MM.1S (cell line): ENCODE results near the gene NINJ2.

Experiments used
- EZH2 ChIP-seq: fragments of 300-600 bp; sonication (generic); optimal IDR thresholded peaks from 2 replicates; pipeline ENCODE3; 2017; ENCODE audit warnings: low read depth, mild to moderate bottlenecking, antibody characterized with exemption, low read length, mixed read lengths
- TF ChIP-seq, protein P1 (sequence below): fragments of 300-600 bp; sonication (generic); IDR thresholded peaks from 2 replicates; pipeline ENCODE4 v1.5.1; 2016; ENCODE audit warnings: antibody characterized with exemption, low read length, mixed read lengths

DNA sequence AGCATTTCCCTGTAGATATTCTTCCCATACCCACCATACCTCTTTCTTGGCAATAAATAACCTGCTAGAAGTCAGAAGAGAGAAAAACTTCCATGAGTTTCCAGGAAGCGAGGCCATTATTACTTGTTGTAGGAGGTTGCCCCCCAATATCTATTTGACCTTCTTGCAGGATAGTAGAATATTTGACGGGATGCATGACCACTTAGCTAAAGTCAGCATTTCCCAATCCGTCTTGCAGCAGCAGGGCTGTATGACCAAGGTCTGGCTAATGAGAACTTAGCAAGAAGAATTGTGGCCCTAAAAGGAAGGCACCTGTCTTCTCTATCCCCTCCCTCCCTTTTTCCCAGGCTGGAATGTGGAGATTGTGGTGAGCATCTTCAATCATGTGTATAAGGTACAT lies 51.5 kb downstream of the NINJ2 start:
- TF ChIP-seq, protein P1, sequence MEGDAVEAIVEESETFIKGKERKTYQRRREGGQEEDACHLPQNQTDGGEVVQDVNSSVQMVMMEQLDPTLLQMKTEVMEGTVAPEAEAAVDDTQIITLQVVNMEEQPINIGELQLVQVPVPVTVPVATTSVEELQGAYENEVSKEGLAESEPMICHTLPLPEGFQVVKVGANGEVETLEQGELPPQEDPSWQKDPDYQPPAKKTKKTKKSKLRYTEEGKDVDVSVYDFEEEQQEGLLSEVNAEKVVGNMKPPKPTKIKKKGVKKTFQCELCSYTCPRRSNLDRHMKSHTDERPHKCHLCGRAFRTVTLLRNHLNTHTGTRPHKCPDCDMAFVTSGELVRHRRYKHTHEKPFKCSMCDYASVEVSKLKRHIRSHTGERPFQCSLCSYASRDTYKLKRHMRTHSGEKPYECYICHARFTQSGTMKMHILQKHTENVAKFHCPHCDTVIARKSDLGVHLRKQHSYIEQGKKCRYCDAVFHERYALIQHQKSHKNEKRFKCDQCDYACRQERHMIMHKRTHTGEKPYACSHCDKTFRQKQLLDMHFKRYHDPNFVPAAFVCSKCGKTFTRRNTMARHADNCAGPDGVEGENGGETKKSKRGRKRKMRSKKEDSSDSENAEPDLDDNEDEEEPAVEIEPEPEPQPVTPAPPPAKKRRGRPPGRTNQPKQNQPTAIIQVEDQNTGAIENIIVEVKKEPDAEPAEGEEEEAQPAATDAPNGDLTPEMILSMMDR: no peak
- TF ChIP-seq EZH2: no peak
